Upper lobe of right lung (tissue), 1 donor: ENCODE measurements around the gene PANK4. TPM values are rescaled to one million over a fixed set of nuclear protein-coding genes. Genes with fewer than 3 reads are reported as not detected.
"Not testable (repeated sequence)": the region's sequence is repeated elsewhere in the genome, so short reads cannot be mapped to it uniquely, and the experiment has no call there.

Experiments
- ATAC-seq: fragments of 200-7000 bp; cut with Tn5 transposase; one replicate; pipeline ENCODE4 v1.9.1; 2020; ENCODE audit warnings: mild to moderate bottlenecking, moderate library complexity
- DNase-seq: peaks from one replicate; pipeline ENCODE4 v3.0.0-alpha.2; 2020
- H3K27ac ChIP-seq: fragments of 200-600 bp; one replicate; pipeline ENCODE4 v1.8.0; 2022
- H3K27me3 ChIP-seq: fragments of 200-600 bp; one replicate; pipeline ENCODE4 v1.8.0; 2022; ENCODE audit warnings: mild to moderate bottlenecking
- H3K36me3 ChIP-seq: fragments of 200-600 bp; one replicate; pipeline ENCODE4 v1.8.0; 2022
- H3K4me1 ChIP-seq: fragments of 200-600 bp; one replicate; pipeline ENCODE4 v1.8.0; 2022
- H3K4me3 ChIP-seq: fragments of 200-600 bp; one replicate; pipeline ENCODE4 v1.8.0; 2022; ENCODE audit warnings: mild to moderate bottlenecking
- H3K9me3 ChIP-seq: fragments of 200-600 bp; one replicate; pipeline ENCODE4 v1.8.0; 2022
- intact Hi-C: fragments of 100-400 bp; cut with DNase I; formaldehyde crosslinking; loops from one replicate; pipeline ENCODE4 v1.11.0; 2022
- long read RNA-seq: library from polyadenylated mRNA; unstranded; transcript quantifications from one replicate; pipeline ENCODE4 v2.0.0, GENCODE V29; 2021
- total RNA-seq: library from RNA; stranded (reverse); fragmentation: NEBNext Ultra II Directional; extraction: Animal tissue kit (Norgen Biotek cat#: 25700); gene quantifications from one replicate; pipeline ENCODE4 v1.2.1, GENCODE V29; 2021
- TF ChIP-seq, protein P1 (sequence below): fragments of 200-600 bp; IDR thresholded peaks from one replicate; pipeline ENCODE4 v1.8.0; 2022; ENCODE audit warnings: antibody characterized with exemption
- donor health status: DM: no; HTN: yes; CAD: no; lungs with severe emphysema.

The PANK4 gene
- 36.4 TPM for total RNA-seq
- long read RNA-seq, transcript PANK4-201 (19 exons, 2,677 nt) = major isoform, 41 of 70 reads
- long read RNA-seq, partial matches to known transcripts = 9 of 70 reads
- long read RNA-seq, other reads (novel, unspliced or antisense) = 20 of 70 reads

DNA sequence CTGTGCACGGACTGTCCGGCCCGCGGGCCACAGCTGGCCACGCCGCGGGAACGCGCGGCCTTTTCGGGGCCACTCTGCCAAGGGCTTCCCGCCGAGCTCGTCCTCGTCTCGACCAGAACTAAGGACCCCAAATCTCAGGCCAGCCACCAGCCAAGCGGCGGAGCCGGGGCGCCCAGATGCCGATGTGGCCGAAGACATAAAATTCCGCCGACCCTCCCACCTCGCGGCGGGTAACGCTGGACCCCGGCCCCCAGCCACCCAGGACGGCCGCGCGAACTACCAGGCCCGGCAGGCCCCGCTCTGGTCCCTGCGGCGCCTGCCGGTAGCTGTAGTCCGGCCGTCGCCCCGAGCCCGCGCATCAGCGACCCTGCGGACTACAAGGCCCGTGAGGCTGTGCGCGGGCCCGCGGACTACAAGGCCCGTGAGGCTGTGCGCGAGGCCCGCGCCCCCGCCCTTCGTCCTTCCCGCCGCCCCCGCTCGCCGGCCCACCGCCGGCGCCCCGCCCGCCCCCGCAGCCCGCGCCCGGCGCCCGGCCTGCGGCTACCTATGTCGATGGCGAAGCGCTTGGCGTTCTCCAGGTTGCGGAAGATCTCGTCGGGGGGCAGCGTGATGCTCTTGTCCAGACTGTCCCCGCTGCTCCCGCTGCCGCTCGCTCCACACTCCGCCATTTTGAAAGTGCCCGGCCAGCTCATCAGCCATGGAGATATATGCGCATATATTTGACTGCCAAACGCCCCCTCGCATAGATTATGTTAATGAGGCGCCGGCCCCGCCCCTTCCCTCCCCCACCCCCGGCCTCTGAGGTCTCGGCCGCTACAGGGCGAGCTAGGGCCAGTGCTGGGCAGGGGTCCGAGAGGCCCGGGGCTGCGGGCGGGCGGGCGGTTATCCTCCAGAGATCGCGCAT lies at the start of gene PANK4:
PANK4 (minus strand) TSS at position 677 of the 904 bp plus-strand sequence; CDS start at position 668, 9 bp downstream.
- DNase-seq = peak; percentile 97
- Histone ChIP-seq H3K27me3 (peaks cover 10% of the 10 kb centered on the region), H3K9me3 (no peaks in the 10 kb centered on the region), H3K36me3 (peaks cover 5% of the 10 kb centered on the region), H3K27ac (peak within 1 kb of the TSS; percentile 75), H3K4me3 (peak within 1 kb of the TSS; percentile 95), H3K4me1 (peaks cover 56% of the 10 kb centered on the region)
- TF ChIP-seq, protein P1, sequence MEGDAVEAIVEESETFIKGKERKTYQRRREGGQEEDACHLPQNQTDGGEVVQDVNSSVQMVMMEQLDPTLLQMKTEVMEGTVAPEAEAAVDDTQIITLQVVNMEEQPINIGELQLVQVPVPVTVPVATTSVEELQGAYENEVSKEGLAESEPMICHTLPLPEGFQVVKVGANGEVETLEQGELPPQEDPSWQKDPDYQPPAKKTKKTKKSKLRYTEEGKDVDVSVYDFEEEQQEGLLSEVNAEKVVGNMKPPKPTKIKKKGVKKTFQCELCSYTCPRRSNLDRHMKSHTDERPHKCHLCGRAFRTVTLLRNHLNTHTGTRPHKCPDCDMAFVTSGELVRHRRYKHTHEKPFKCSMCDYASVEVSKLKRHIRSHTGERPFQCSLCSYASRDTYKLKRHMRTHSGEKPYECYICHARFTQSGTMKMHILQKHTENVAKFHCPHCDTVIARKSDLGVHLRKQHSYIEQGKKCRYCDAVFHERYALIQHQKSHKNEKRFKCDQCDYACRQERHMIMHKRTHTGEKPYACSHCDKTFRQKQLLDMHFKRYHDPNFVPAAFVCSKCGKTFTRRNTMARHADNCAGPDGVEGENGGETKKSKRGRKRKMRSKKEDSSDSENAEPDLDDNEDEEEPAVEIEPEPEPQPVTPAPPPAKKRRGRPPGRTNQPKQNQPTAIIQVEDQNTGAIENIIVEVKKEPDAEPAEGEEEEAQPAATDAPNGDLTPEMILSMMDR = no peak
- ATAC-seq = peak; percentile 94
- intact Hi-C loops = no loop called here

GRCh38 chr1:2574350-2574749 lies 48.0 kb upstream of the PANK4 start:
- no peak for ATAC-seq

DNA sequence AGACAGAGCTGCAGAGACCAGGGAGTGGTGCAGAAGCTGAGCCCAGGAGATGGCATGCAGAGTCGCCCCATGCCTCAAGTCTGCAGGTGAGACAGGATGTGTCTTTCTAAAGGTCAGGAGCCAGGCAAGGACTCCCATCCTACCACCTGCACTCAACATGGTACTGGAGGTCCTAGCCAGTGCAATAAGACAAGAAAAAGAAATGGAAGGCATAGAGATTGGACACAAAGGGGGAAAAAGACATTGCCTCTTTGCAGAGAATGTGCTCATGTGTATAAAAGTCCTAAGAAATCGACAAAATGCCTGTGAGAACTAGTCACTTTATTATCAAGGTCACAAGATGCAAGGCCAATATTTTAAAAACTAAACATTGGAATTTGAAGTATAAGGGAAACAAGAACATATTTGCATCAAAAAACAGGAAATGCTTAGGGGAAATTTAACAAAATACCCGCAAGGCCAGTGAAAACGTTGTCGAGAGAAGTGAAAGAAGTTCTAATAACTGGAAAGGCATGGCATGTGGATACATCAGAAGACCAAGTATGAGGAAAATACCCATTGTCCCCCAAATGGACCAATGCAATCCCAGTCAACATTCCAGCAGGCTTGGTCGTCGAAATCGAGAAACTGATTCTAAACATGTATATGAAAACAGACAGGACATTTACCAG lies 47.0 kb upstream of the PANK4 start:
- intact Hi-C loops = no loop called here
- H3K36me3 ChIP-seq = no peaks in the 10 kb centered on the region
- H3K27ac ChIP-seq = no peak overlapping the region
- ATAC-seq (no peak), DNase-seq (no peak)
- H3K4me3 ChIP-seq = no peak overlapping the region
- TF ChIP-seq, protein P1 = no peak
- peaks cover 18% of the 10 kb centered on the region for H3K4me1 ChIP-seq
- no peaks in the 10 kb centered on the region for H3K9me3 ChIP-seq
- no peaks in the 10 kb centered on the region for H3K27me3 ChIP-seq

More at GRCh38 chr1:2574350-2574749, 48.0 kb upstream of the PANK4 start:
- Histone ChIP-seq H3K4me3 (no peak overlapping the region), H3K27me3 (no peaks in the 10 kb centered on the region), H3K4me1 (peaks cover 24% of the 10 kb centered on the region), H3K27ac (no peak overlapping the region), H3K36me3 (no peaks in the 10 kb centered on the region), H3K9me3 (no peaks in the 10 kb centered on the region)
- TF ChIP-seq, protein P1 = no peak
- DNase-seq = no peak
- intact Hi-C loops = no loop called here

- Histone ChIP-seq H3K27ac (no peak overlapping the region), H3K9me3 (no peaks in the 10 kb centered on the region), H3K4me3 (no peak overlapping the region), H3K4me1 (peaks cover 9% of the 10 kb centered on the region), H3K36me3 (no peaks in the 10 kb centered on the region), H3K27me3 (no peaks in the 10 kb centered on the region)
- DNase-seq (no peak), ATAC-seq (no peak)
- intact Hi-C loops = no loop called here
- TF ChIP-seq, protein P1 = no peak
Measured at GRCh38 chr1:2571348-2571747, 45.0 kb upstream of the PANK4 start.

DNA sequence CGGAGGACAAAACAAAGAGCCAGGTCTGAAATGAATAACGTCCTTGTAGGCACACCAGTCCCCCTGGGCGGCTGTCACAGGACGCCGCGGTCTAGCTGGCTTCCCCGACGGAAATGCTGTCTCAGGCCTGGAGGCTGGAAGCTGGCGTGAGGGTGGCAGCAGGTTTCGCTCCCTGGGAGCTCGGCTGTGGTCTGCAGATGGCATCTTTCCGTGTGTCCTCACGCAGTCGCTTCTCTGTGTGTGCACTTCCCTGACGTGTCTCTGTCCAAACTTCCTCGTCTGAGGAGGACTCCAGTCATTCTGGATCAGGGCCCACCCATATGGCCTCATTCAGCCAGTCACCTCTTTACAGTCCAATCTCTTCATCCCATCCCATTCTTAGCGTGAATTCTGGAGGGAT lies 43.9 kb upstream of the PANK4 start:
- Histone ChIP-seq H3K4me1 (no peaks in the 10 kb centered on the region), H3K36me3 (no peaks in the 10 kb centered on the region), H3K27me3 (no peaks in the 10 kb centered on the region), H3K4me3 (no peak overlapping the region), H3K9me3 (no peaks in the 10 kb centered on the region), H3K27ac (no peak overlapping the region)
- DNase-seq (no peak), ATAC-seq (no peak)
- TF ChIP-seq, protein P1 = no peak
- intact Hi-C loops = no loop called here

DNA sequence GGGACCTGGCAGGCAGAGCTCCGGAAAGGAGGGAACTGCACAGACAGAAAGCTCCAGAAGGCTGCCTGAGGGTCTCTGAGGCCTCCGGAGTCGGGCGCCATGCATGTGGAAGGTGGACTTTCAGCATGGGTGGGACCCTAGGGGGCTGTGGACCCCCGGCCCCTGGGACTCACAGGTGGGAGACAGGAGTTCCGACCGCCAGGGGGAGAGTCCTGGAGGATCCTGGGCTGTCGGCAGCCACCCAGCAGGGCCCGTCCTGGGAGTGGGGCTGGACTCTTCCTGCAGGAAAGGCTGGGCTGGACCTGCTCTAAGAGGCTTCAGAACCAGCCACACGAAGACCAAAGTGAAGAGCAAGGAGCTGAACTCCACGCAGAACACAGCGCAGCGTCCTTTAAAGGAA lies 43.3 kb upstream of the PANK4 start:
- intact Hi-C loops, ATAC-seq, H3K4me3 ChIP-seq, DNase-seq, H3K27ac ChIP-seq, H3K36me3 ChIP-seq, H3K4me1 ChIP-seq, H3K9me3 ChIP-seq, H3K27me3 ChIP-seq: not testable (repeated sequence)
